Activated CD4-positive, alpha-beta T cell treated with anti-CD3 and anti-CD28 coated beads, Interleukin-2, amount 50 U/mL, for 48 hours (primary cell): ENCODE data around the gene CCDC27.
A peak's percentile ranks its signal among the peaks of the same experiment; 100 is the strongest.

ENCODE experiments used
- DNase-seq, 2 experiments: peaks; one replicate each; pipeline ENCODE4 v3.0.0-alpha.2; 2020

Gene CCDC27

DNA sequence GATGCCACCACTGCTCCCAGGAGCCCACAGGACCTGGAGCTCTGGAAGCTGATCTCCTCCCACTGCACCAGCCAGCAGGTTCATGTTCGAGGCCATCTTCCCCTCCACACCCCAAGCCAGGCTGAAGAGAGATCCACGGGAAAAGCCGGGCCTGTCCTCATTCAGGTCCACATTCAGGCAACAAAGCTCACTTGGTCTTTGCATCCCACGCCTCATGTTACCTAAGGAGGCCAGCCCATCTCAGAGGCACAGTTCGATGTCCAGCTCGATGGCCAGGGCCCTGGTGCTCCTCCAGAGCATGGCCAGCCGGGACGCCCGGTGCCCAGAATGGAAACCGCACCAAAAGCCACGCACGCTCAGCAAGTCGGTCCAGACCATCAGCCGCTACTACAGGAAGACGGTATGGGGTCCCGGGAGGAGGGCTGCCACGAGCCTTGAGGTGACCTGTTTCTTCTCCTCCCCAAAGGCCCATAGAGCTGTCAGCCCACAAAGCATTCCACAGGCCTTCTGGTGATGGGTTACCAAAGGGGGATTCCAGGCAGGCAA is at the start of gene CCDC27:
Gene CCDC27, plus strand, starts transcription at position 51 of the 546 bp plus-strand sequence. Its CDS starts 32 bp downstream, at position 83.
- no peak for DNase-seq

GRCh38 chr1:3702528-3702927 is 49.7 kb upstream of the CCDC27 start:
- DNase-seq = no peak

DNA sequence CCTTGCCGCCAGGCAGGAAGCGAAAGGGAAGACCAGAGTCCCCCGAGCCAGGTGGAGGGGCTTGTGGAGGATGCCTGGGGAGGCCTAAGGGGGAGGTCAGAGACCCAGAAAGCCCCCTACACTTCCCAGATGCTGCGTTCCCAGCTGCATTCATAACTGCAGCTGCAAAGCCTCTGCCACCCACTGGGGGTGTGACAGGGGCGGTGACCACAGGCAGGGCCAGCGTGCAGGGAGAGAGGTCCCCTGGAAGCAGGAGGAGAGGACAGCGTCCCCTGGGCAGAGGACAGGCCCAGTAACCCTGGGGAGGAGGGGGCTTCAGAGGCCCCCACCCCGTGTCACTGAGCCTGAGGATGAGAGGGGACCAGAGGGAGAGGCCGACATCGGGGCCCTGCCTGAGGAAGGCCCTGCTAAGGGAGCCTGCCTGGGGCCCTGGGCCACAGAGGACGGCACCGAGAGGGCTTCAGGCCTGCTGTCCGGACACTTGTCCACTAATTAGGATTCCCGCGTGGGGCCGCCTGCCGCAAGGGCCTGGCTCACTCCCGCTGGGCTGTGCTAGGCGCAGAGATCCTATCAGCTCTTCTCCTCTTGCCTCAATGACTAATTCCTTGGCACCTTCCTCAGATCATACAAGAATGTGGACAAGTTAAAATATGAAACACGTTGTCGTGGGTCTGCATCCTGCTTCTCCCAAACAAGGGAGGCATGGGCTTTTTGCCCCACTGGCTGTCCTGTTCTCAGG is 49.1 kb upstream of the CCDC27 start:
- no peak for DNase-seq

DNA sequence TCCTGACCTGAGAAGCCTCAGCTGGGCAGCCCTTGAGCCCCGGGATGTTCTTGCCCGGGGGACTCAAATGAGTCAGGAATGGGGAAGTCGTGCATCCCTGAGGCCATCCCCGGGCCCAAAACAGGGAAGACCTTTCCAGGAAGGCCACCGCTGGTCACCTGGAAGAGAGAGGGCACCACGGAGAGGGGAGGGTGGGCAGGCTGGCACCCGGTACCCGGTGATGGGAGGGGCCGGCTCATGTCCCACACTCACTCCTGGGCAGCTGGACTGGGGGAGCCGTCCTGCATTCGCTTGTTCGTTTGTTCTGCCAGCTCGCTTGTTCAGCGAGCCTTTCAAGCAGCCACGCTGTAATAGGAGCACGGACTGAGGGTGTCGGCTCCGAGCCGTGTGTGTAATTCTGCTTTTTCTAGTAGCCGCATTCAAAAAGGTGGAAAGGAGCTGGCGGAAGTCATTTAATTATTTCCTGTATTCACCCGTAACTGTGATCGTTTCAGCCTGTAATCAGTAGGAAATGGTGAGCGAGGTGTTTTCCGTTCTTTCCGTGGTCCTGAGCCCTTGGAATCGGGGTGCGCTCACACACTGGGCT is 48.4 kb upstream of the CCDC27 start:
- no peak for DNase-seq

DNA sequence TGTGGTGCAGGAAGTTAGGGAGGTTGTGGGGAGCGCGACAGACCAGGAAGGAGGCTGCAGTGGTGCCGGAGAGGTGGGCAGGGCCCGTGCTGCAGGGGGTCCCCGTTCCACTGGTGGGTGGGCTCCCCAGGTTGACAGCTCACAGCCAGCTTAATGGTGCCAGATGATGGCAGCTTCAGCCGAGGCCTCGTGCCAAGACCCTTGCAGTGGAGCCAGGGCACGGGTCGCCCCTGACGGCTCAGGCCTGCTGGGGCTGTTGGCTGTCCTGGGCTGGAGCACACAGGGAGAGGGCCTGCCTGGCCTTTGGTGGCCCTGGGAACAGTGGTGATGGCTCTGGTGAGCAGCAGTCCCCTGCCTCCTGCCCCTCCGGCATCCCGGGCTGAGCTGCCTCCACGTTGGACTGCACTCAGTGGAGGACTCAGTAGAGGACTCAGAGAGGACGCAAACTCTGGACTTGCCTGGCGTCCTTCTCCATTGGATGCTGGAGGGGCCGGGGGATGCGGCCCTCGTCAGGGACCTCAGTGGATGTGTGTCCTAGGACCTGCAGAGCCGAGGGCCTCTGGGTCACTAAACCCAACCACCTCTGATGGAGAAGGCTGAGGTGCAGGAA is 46.8 kb upstream of the CCDC27 start:
- no peak for DNase-seq

DNA sequence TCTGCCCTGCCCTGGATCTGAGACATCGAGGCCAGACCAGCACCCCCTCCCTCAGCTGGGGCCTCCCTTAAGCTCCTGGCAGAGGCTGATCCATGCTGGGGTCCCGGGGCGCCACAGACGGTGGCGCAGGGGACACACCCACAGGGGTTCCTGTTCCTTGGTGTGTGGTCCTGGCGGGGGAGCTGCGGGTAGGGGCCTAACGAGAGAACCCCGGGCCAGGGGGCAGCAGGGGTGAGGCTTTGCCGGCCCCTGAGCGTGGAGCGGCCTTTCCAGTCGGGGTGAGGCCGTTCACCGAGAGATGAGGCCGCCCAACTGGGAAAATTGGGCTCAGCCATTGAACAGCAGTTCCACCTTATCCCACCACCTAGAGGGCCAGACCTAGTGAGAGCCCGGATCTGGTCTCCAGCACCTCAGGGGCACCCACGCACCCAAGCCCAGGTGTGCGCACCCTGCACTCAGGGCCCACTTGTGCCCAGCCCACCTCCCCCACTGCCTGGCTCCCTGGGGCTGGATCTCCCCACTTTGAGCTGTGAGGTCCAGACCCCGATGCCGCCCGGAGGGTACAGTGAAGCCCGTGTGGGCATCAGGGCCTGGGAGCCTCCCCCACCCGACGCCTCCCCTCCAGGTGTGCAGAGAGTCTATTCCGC is 45.5 kb upstream of the CCDC27 start:
- no peak for DNase-seq

DNA sequence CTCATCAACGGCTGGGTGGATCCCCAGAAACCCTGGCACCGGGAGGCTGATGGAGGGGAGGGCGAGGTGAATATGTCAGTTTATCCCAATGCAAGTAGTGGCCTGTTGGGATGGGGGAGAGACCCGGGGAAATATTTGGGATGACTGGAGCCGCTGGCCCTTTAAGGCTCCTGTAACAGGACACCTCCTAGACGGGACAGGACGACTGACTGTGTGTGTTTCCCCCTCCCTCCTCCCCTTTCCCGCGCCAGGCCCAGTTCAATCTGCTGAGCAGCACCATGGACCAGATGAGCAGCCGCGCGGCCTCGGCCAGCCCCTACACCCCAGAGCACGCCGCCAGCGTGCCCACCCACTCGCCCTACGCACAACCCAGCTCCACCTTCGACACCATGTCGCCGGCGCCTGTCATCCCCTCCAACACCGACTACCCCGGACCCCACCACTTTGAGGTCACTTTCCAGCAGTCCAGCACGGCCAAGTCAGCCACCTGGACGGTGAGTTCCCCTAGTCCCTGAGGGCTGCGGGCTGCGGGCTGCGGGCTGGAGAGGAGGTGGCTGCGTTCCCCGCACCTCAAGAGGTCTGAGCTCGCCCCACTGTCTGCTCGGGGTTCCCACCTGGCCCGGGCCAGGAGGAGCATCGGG is 44.8 kb upstream of the CCDC27 start:
- no peak for DNase-seq

DNA sequence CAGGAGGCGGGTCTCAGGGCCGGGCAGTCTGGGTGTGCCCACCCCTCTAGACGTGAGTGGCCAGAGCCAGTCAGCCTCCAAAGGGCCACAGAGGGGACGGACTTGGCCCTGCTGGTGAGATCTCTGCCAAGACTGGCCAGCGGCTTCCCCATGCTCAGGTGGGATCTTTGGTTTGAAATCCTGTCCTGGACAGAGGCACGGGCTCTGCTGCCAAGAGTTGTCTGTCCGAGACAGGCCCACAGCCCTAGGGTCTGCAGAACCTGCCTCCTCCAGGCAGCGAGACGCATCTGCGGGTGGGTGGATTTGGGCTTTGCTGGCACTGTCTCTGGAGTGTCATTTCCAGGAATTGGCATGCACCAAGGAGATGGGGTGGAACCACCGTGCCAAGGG is 44.3 kb upstream of the CCDC27 start:
- DNase-seq = no peak

GRCh38 chr1:3708791-3709190 is 43.5 kb upstream of the CCDC27 start:
- no peak for DNase-seq

GRCh38 chr1:3710251-3710650 is 42.0 kb upstream of the CCDC27 start:
- no peak for DNase-seq

- DNase-seq = no peak
Observed at GRCh38 chr1:3711381-3711779, 40.9 kb upstream of the CCDC27 start.

DNA sequence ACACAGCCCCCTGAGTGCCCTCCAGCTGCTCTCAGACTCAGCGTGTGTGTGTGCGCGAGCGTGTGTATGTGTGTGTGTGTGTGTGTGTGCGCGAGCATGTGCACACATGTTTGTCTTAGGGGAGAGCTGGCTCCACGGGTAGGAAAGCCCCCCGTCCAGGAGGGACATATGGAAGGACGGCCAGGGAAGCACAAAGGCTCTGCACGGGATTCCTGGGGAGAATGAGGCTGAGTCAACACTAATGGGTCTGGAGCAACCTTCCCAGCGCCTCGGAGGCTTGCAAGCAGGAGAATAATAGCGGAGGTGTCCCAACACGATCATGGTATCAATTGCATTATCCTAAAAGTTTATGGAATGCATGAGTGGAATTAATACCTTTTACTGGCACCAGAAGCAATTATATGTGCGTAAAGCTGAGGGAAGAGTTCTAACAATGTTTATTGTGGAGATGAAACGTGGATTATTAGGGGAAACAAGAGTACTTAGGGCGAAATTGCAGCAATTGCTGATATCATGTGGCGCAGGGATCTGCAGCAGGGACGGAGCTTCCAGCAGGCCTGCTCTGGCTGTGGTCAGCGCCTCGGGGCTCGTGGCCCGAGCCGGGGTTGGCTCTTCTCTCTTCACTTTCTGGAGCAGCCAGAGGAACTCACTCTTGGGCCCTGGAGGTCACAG is 40.3 kb upstream of the CCDC27 start:
- DNase-seq = no peak

GRCh38 chr1:3712573-3713535 is 39.4 kb upstream of the CCDC27 start:
- no peak for DNase-seq

DNA sequence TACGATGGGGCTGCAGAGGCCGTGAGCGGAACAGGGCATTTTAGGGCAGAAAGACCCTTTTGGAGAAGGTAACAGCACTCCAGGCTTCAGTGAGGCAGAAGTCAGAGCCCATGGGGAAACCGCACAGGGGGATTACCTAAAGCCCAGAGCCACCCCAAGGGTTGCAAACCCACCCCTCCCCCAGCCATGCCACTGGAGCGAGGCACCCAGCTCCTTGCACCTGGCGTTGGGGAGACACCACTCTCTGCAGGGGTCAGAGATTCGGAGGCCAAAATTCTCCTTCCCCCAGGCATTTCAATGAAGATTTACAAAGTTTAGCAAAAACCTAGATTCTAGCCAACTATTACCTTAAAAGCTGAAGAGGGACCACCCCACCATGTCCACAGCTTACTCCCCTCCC is 38.4 kb upstream of the CCDC27 start:
- no peak for DNase-seq

DNA sequence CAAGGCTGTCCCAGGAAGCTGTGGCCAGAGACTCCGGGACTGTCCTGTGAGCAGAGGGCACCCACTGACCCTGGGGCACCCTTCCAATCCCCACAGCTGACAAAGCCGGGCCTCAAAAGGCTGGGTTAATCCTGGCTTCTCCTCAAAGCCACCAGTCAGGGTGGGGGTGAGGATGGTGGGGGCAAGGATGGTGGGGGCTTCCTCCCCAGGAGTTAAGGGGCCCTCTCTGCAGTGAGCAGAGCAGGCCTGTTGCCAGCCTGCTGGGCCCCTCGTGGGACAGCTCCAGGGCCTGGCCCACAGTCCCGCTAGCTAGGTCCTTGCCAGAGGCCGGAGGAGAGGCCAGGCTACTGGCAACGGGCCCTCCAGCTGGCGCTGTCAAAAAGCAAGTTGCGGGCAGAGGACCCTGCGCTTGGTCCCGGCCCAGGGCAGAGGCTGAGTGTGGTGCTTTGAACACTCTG is 37.9 kb upstream of the CCDC27 start:
- no peak for DNase-seq

DNA sequence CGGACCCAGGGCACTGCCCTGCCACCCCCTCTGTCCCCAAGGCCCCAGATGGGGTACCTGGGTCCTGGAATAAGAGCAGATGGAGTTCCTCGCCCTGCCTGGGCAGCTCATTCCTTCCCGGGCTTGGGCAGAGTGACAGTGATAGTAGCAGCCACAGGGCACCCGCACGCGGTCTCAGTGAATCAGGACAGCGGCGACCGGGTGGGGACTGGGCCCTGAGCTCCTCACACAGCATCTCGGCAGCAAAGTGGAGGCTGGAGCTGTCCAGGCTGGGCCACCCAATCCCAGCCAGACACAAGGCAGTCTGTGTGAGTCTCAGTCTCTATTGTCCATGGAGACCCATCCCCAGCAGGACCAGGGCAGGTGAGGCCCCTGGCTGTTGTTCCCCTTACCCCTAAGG is 37.4 kb upstream of the CCDC27 start:
- DNase-seq = no peak

DNA sequence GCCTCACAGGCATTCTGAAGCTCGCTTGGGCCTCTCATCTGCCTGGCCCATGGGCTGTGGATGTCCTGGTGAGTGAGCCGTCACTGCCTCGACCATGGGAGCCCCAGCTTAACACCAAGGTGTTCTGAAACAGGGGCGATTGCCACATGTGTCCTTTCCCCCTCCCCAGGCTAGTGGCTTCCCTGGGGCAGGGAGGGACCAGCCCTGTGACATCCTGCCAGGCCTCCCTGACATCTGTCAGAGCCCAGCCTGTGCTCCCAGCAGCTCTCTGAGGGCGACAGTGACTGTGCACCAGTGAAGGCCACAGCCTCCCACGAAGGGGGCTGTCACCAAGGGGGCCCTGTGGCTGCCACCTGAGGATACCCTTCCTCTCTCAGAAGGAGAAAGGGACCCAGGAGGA is 35.9 kb upstream of the CCDC27 start:
- DNase-seq = no peak

DNA sequence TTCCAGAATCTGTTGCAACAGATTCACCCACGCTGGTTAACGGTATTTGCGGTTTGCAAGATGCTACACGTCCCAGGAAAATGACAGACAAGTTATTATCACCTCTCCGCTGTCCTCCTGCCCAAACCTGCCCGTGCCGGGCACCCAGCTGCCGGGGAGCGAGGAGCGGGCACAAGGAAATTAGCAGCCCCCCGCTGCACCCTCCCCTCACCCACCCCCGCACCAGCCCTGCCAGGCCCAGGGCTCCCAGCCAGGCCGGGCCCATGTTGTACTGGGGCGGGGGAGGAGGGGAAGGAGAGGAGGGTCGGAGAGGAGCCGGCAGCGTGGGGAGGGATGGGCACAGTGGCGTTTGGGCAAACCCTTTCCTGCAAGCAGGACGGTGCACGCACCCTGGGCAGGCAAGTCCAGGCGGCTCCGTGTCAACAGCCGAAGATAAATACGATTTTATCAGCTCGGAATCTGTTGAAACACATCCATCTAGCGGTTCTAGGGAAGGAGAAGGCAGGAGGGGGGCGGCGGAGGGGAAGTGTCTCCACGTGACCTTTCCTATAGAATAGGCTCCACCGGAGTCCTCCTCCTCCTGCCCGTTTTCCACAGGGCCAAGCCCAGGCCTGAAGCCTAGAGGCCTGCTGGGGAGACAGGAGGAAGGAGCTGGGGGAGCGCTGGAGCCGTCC is 35.1 kb upstream of the CCDC27 start:
- no peak for DNase-seq

GRCh38 chr1:3717715-3718601 is 34.3 kb upstream of the CCDC27 start:
- DNase-seq = peak; percentile 15 to 17

DNA sequence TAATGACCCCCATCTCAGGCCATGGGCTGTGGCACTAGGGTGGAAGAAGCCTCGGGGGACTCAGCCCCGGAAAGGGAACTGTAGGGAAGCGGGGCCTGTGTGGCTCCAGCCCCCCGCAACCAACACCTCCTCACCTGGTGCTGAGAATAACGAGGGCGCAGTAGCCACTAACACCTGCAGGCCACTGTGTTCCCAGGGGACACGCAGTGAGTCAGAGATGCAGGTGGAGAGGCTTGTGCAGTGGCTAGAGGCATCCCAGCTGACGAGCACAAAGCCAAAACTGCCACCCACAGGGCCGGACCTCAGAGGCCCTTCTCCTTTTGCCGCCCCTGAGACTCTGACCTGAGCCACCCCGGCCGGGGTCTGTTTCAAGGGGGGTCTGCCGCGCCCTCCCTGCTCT is 33.5 kb upstream of the CCDC27 start:
- no peak for DNase-seq
